ENCODE data around the gene MRPL17. TPM values are rescaled to one million over a fixed set of nuclear protein-coding genes. Genes with fewer than 3 reads are reported as not detected.

The MRPL17 gene
- total and polyA plus RNA-seq, 9 of the 15 experiments (the other 6 are each of a cell fraction or from before 2014, with no cell fraction given) = 33.9 to 81.6 (median 43.9) TPM

DNA sequence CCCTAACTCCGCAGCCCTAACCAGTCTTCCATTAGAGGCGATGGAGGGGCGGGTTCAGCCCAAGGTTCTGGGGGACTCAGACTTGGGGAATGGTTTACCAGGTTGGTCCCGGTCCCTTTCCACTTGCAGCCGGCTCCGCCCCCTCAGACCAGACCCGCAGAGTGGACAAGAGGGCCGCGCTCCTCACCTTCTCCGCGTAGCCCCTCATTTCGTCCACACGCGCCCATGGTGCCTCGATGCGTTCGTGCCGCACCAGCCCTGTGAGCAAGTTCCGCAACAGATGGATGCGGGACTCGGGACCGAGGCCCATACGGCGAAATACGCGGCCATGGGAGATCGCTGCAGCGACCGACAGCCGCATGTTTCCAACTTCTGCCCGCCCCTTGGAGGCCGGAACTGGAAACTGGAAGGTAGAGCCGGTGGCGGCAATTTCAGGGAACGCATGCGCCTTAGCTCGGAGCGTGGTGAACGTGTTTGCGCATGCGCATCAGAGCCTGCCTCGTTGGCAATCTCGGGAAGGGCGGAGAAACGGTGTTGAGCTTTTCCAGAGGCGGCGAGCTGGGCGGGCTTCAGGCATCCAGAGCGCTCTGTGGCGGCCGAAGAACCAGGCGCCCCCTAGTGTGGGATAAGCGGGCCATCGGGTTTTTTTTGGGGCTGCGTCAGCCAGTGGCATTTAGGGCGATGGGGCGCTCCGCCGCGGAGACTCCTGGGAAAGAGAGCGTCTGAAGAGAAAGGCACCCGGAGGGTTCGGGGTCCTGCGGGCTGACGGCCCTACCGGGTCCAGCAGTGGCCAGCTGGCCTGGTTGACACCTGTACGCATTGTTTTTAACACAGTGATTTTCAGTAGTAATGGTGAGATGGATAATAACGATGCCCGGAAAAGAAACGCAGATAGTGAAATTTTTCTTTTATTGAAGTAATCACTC lies at the start of gene MRPL17 (continued):
- TF ChIP-seq RAD21 (CRISPR knock-in tag; conservative IDR thresholded peaks at IDR 0.05 in 1 of 2, IDR thresholded peaks at IDR 0.05 in 1 of 2) (peak; percentile 85 to 93), BHLHE40 (IDR thresholded peaks at IDR 0.05; ENCODE audit: low read length) (peak; percentile 3; the same call in 1 of the 2 replicates), ZZZ3 (IDR thresholded peaks at IDR 0.05) (peak; percentile 75), NBN (IDR thresholded peaks at IDR 0.05; ENCODE audit: low read depth) (peak; percentile 10; the same call in 1 of the 2 replicates), OTX1 (CRISPR knock-in tag; IDR thresholded peaks at IDR 0.05) (peak; percentile 88), L3MBTL2 (IDR thresholded peaks at IDR 0.05) (peak; percentile 94), SAFB2 (IDR thresholded peaks at IDR 0.05; ENCODE audit: borderline replicate concordance, low read depth, low read length, severe bottlenecking) (no peak), PHF21A (IDR thresholded peaks at IDR 0.05; ENCODE audit: borderline replicate concordance, low read depth) (no peak), MBD2 (IDR thresholded peaks at IDR 0.05; ENCODE audit: borderline replicate concordance, low read depth) (peak; percentile 82), ZNF217 (CRISPR knock-in tag; IDR thresholded peaks at IDR 0.05) (no peak), EP400 (IDR thresholded peaks at IDR 0.05) (peak; percentile 98), CHCHD3 (CRISPR knock-in tag; IDR thresholded peaks at IDR 0.05) (no peak), ZNF586 (CRISPR knock-in tag; conservative IDR thresholded peaks at IDR 0.05) (no peak), ZNF24 (IDR thresholded peaks at IDR 0.05) (no peak), NR1H2 (CRISPR knock-in tag; IDR thresholded peaks at IDR 0.05) (0 out of 2 replicates have a peak, but pooled peaks have one; percentile 79), PHF8 (IDR thresholded peaks at IDR 0.05; ENCODE audit: borderline replicate concordance, low read length) (peak; percentile 98)
- TF ChIP-seq, protein P1, sequence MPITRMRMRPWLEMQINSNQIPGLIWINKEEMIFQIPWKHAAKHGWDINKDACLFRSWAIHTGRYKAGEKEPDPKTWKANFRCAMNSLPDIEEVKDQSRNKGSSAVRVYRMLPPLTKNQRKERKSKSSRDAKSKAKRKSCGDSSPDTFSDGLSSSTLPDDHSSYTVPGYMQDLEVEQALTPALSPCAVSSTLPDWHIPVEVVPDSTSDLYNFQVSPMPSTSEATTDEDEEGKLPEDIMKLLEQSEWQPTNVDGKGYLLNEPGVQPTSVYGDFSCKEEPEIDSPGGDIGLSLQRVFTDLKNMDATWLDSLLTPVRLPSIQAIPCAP (CRISPR knock-in tag; IDR thresholded peaks at IDR 0.05; ENCODE audit: borderline replicate concordance) = no peak
- TF ChIP-seq, protein P2, sequence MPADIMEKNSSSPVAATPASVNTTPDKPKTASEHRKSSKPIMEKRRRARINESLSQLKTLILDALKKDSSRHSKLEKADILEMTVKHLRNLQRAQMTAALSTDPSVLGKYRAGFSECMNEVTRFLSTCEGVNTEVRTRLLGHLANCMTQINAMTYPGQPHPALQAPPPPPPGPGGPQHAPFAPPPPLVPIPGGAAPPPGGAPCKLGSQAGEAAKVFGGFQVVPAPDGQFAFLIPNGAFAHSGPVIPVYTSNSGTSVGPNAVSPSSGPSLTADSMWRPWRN (IDR thresholded peaks at IDR 0.05; ENCODE audit: low read depth) = 0 out of 2 replicates have a peak, but pooled peaks have one; percentile 20
- TF ChIP-seq, protein P3, sequence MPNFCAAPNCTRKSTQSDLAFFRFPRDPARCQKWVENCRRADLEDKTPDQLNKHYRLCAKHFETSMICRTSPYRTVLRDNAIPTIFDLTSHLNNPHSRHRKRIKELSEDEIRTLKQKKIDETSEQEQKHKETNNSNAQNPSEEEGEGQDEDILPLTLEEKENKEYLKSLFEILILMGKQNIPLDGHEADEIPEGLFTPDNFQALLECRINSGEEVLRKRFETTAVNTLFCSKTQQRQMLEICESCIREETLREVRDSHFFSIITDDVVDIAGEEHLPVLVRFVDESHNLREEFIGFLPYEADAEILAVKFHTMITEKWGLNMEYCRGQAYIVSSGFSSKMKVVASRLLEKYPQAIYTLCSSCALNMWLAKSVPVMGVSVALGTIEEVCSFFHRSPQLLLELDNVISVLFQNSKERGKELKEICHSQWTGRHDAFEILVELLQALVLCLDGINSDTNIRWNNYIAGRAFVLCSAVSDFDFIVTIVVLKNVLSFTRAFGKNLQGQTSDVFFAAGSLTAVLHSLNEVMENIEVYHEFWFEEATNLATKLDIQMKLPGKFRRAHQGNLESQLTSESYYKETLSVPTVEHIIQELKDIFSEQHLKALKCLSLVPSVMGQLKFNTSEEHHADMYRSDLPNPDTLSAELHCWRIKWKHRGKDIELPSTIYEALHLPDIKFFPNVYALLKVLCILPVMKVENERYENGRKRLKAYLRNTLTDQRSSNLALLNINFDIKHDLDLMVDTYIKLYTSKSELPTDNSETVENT (CRISPR knock-in tag; IDR thresholded peaks at IDR 0.05) = peak; percentile 67
- TF ChIP-seq, protein P4, sequence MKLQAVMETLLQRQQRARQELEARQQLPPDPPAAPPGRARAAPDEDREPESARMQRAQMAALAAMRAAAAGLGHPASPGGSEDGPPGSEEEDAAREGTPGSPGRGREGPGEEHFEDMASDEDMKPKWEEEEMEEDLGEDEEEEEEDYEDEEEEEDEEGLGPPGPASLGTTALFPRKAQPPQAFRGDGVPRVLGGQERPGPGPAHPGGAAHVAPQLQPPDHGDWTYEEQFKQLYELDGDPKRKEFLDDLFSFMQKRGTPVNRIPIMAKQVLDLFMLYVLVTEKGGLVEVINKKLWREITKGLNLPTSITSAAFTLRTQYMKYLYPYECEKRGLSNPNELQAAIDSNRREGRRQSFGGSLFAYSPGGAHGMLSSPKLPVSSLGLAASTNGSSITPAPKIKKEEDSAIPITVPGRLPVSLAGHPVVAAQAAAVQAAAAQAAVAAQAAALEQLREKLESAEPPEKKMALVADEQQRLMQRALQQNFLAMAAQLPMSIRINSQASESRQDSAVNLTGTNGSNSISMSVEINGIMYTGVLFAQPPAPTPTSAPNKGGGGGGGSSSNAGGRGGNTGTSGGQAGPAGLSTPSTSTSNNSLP (IDR thresholded peaks at IDR 0.05; ENCODE audit: borderline replicate concordance, low read depth, low read length) = 0 out of 2 replicates have a peak, but pooled peaks have one; percentile 30

Data from K562 (cell line).